K562 (cell line): ENCODE data around the gene DLGAP1. TPM values are rescaled to one million over a fixed set of nuclear protein-coding genes. Genes with fewer than 3 reads are reported as not detected.
A peak's percentile ranks its signal among the peaks of the same experiment; 100 is the strongest.

Experiments used
- ATF4 ChIP-seq: fragments of 450-650 bp; formaldehyde crosslinking; IDR thresholded peaks from 2 replicates; pipeline ENCODE4 v1.4.0; 2022; ENCODE audit warnings: mild to moderate bottlenecking, moderate library complexity
- BRF1 ChIP-seq: IDR thresholded peaks from 3 replicates; pipeline ENCODE4 v1.6.1; 2011; ENCODE audit warnings: borderline replicate concordance, mild to moderate bottlenecking; ENCODE audit not compliant: insufficient read length; ENCODE audit errors: extremely low read depth
- ELK1 ChIP-seq: sonication (generic); formaldehyde crosslinking; IDR thresholded peaks from 2 replicates; pipeline ENCODE4 v1.8.1; 2022; ENCODE audit warnings: missing genetic modification reagents
- SREBF1 ChIP-seq: fragments of 150-350 bp; IDR thresholded peaks from 2 replicates; pipeline ENCODE4 v1.6.1; 2014; ENCODE audit warnings: antibody characterized with exemption, low read depth, low read length, borderline replicate concordance
- SRSF1 ChIP-seq: fragments of 200-400 bp; formaldehyde crosslinking; IDR thresholded peaks from 2 replicates; pipeline ENCODE4 v1.6.1; 2017; ENCODE audit warnings: mild to moderate bottlenecking, low read depth, low read length, moderate library complexity
- ZNF384 ChIP-seq: IDR thresholded peaks from 2 replicates; pipeline ENCODE4 v1.6.1; 2012; ENCODE audit warnings: low read depth, low read length, improper control_type of control experiment
- polyA plus RNA-seq, 8 experiments: library from polyadenylated mRNA; depleted of rRNA in 4 of 8; stranded (reverse) in 5 of 8; unstranded in 3 of 8; fragments of >200 nt; fragmentation: Nextera tagmentation in 2 of 8; fragmentation: Illumina TruSeq in 1 of 8; extraction: Ambion mirVana in 2 of 8; extraction: Trizol in 1 of 8; gene quantifications; 2 replicates each; pipeline versions ENCODE4 v1.2.1 to v1.2.3, GENCODE V29; 2011 to 2014; ENCODE audit warnings: inconsistent platforms in 1 of 8, missing spikeins in 1 of 8
- total RNA-seq, 7 experiments: library from RNA; depleted of rRNA in 6 of 7; stranded (reverse); fragments of >200 nt in 6 of 7; fragmentation: Illumina TruSeq in 2 of 7; extraction: Trizol in 2 of 7; gene quantifications; 2 replicates each; pipeline versions ENCODE4 v1.2.1 to v1.2.3, GENCODE V29; 2011 to 2021; ENCODE audit warnings: low replicate concordance in 1 of 7
- TF ChIP-seq, protein P1 (sequence below), 2 experiments: fragments of 450-650 bp in 1 of 2; sonication (generic) in 1 of 2; formaldehyde crosslinking in 1 of 2; IDR thresholded peaks in 1 of 2; conservative IDR thresholded peaks in 1 of 2; 2 replicates each; pipeline versions ENCODE4 v1.6.1 to v1.8.1; 2016 to 2023; ENCODE audit warnings: mild to moderate bottlenecking in 2 of 2, moderate library complexity in 2 of 2, inconsistent platforms in 1 of 2, missing genetic modification reagents in 1 of 2

The DLGAP1 gene
- total and polyA plus RNA-seq, 9 of the 15 experiments (the other 6 are each of a cell fraction or from before 2014, with no cell fraction given): 0.04 to 0.22 (median 0.08) TPM

GRCh38 chr18:3595369-3596273, 859.5 kb downstream of the DLGAP1 start (continued):
- TF ChIP-seq BRF1: no peak
- no peak for TF ChIP-seq ATF4 (CRISPR knock-in tag)
- TF ChIP-seq SREBF1: no peak
- TF ChIP-seq ZNF384: peak; percentile 99
- TF ChIP-seq, protein P1, sequence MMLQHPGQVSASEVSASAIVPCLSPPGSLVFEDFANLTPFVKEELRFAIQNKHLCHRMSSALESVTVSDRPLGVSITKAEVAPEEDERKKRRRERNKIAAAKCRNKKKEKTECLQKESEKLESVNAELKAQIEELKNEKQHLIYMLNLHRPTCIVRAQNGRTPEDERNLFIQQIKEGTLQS (IDR thresholded peaks at IDR 0.05): no peak
- TF ChIP-seq, protein P1 (CRISPR knock-in tag; conservative IDR thresholded peaks at IDR 0.05): peak; percentile 74; the same call in 1 of the 2 replicates
- no peak for TF ChIP-seq ELK1 (CRISPR knock-in tag)
- no peak for TF ChIP-seq SRSF1
